H1 (cell line): ENCODE results near the gene C9orf152. TPM values are rescaled to one million over a fixed set of nuclear protein-coding genes. Genes with fewer than 3 reads are reported as not detected.

ENCODE experiments used
- CTCF ChIA-PET: fragments of 300-600 bp; sonication (Branson Sonifier 250); formaldehyde crosslinking; loops from one replicate; lab custom pipeline; 2021; ENCODE audit not compliant: partially characterized antibody; lab: Charles Lee
- POLR2A ChIA-PET: fragments of 300-600 bp; sonication (Branson Sonifier 250); formaldehyde crosslinking; loops from one replicate; lab custom pipeline; 2021; ENCODE audit warnings: inconsistent platforms; ENCODE audit not compliant: partially characterized antibody; lab: Charles Lee
- DNase-seq, 2 experiments: peaks; one replicate each; pipeline versions ENCODE4 v3.0.0 to v3.0.0-alpha.2; 2010 to 2022; ENCODE audit warnings: low spot score in 2 of 2, low read depth in 1 of 2, mixed read lengths in 1 of 2
- FAIRE-seq: peaks from 2 replicates; lab custom pipeline; 2011; peaks lifted over from hg19 to GRCh38; lab: Jason Lieb, UNC
- H2AFZ ChIP-seq: 2 replicates; pipeline ENCODE4 v1.8.1; 2012; ENCODE audit warnings: low read length, inconsistent platforms
- H2AK5ac ChIP-seq: 2 replicates; pipeline ENCODE4 v1.6.1; 2013; ENCODE audit warnings: low read depth, low read length
- H2BK120ac ChIP-seq: replicated peaks from 2 replicates; pipeline ENCODE3; 2013; ENCODE audit warnings: low read depth, low read length, inconsistent platforms
- H2BK12ac ChIP-seq: 2 replicates; pipeline ENCODE4 v1.6.1; 2013; ENCODE audit warnings: low read depth, low read length
- H2BK15ac ChIP-seq: 2 replicates; pipeline ENCODE4 v1.6.1; 2013; ENCODE audit warnings: low read length
- H2BK20ac ChIP-seq: 2 replicates; pipeline ENCODE4 v1.6.1; 2013; ENCODE audit warnings: low read length
- H2BK5ac ChIP-seq: 2 replicates; pipeline ENCODE4 v1.6.1; 2013; ENCODE audit warnings: low read depth, low read length
- H3K14ac ChIP-seq: 2 replicates; pipeline ENCODE4 v1.6.1; 2013; ENCODE audit warnings: inconsistent platforms; ENCODE audit not compliant: insufficient read length
- H3K18ac ChIP-seq: 2 replicates; pipeline ENCODE4 v1.6.1; 2013; ENCODE audit warnings: low read length; ENCODE audit errors: extremely low read depth
- H3K23ac ChIP-seq: 2 replicates; pipeline ENCODE4 v1.6.1; 2013; ENCODE audit warnings: inconsistent platforms; ENCODE audit not compliant: insufficient read length
- H3K23me2 ChIP-seq: 2 replicates; pipeline ENCODE4 v1.6.1; 2013; ENCODE audit warnings: low read depth, low read length
- H3K27ac ChIP-seq: 2 replicates; pipeline ENCODE4 v1.6.1; 2011; ENCODE audit warnings: low read depth, low read length, inconsistent platforms
- H3K27me3 ChIP-seq, 4 experiments: replicated peaks in 1 of 4; 1 replicate in 1 of 4; 2 replicates in 3 of 4; pipeline versions ENCODE4 v1.6.1 to v1.8.1; 2011 to 2013; ENCODE audit warnings: low read length in 3 of 4, mild to moderate bottlenecking in 3 of 4, inconsistent platforms in 2 of 4, mixed read lengths in 2 of 4, moderate library complexity in 1 of 4; ENCODE audit not compliant: control insufficient read depth in 3 of 4, insufficient read depth in 3 of 4; ENCODE audit errors: extremely low read depth in 1 of 4
- H3K36me3 ChIP-seq, 4 experiments: 2 replicates each; pipeline versions ENCODE4 v1.6.1 to v1.8.1; 2011 to 2013; ENCODE audit warnings: mild to moderate bottlenecking in 4 of 4, low read length in 3 of 4, moderate library complexity in 2 of 4, control low read depth in 1 of 4, inconsistent platforms in 1 of 4; ENCODE audit not compliant: insufficient read depth in 4 of 4, control insufficient read depth in 2 of 4
- H3K4ac ChIP-seq: replicated peaks from 2 replicates; pipeline ENCODE3; 2013; ENCODE audit warnings: low read length, low read depth, mixed read lengths, inconsistent platforms; ENCODE audit not compliant: insufficient read length
- H3K4me1 ChIP-seq, 4 experiments: replicated peaks in 1 of 4; 1 replicate in 1 of 4; 2 replicates in 3 of 4; pipeline versions ENCODE4 v1.6.1 to v1.8.1; 2011 to 2013; ENCODE audit warnings: low read length in 3 of 4, inconsistent platforms in 2 of 4, mixed read lengths in 1 of 4; ENCODE audit not compliant: insufficient read depth in 4 of 4, control insufficient read depth in 3 of 4
- H3K4me2 ChIP-seq, 2 experiments: 2 replicates each; pipeline versions ENCODE4 v1.6.1 to v1.8.1; 2011 to 2013; ENCODE audit warnings: low read depth in 2 of 2, low read length in 2 of 2, control low read depth in 1 of 2, inconsistent platforms in 1 of 2, mild to moderate bottlenecking in 1 of 2; ENCODE audit not compliant: insufficient read depth in 1 of 2
- H3K4me3 ChIP-seq, 4 experiments: fragments of 200-600, 300-600 bp in 1 of 4; sonication (generic), shearing (Covaris generic), sonication (Bioruptor Twin) in 1 of 4; 2 replicates each; pipeline versions ENCODE4 v1.5.1 to v1.8.1; 2011 to 2016; ENCODE audit warnings: low read length in 4 of 4, low read depth in 3 of 4, control low read depth in 2 of 4, inconsistent platforms in 2 of 4, mild to moderate bottlenecking in 2 of 4, mixed read lengths in 1 of 4, moderate library complexity in 1 of 4; ENCODE audit not compliant: insufficient read depth in 2 of 4; ENCODE audit errors: extremely low read depth in 1 of 4
- H3K56ac ChIP-seq: replicated peaks from 2 replicates; pipeline ENCODE3; 2013; ENCODE audit warnings: low read depth, mild to moderate bottlenecking, mixed read lengths, low read length, inconsistent platforms; ENCODE audit not compliant: insufficient read length
- H3K79me1 ChIP-seq: 2 replicates; pipeline ENCODE4 v1.6.1; 2013; ENCODE audit warnings: low read depth, low read length, control low read depth
- H3K79me2 ChIP-seq, 2 experiments: 2 replicates each; pipeline versions ENCODE4 v1.6.1 to v1.8.1; 2012 to 2013; ENCODE audit warnings: low read length in 2 of 2, mild to moderate bottlenecking in 2 of 2, inconsistent platforms in 1 of 2; ENCODE audit not compliant: insufficient read depth in 2 of 2, control insufficient read depth in 1 of 2
- H3K9ac ChIP-seq, 4 experiments: replicated peaks in 1 of 4; 1 replicate in 1 of 4; 2 replicates in 3 of 4; pipeline versions ENCODE4 v1.6.1 to v1.8.1; 2011 to 2013; ENCODE audit warnings: low read depth in 3 of 4, low read length in 3 of 4, control low read depth in 2 of 4, mild to moderate bottlenecking in 2 of 4, moderate library complexity in 2 of 4, inconsistent platforms in 1 of 4; ENCODE audit errors: extremely low read depth in 1 of 4
- H3K9me3 ChIP-seq, 2 experiments: 2 replicates each; pipeline versions ENCODE4 v1.6.1 to v1.8.1; 2012 to 2013; ENCODE audit warnings: mild to moderate bottlenecking in 2 of 2, moderate library complexity in 2 of 2, control low read depth in 1 of 2, inconsistent platforms in 1 of 2, low read depth in 1 of 2, low read length in 1 of 2, mixed read lengths in 1 of 2; ENCODE audit not compliant: insufficient read depth in 2 of 2
- H4K20me1 ChIP-seq, 2 experiments: replicated peaks in 1 of 2; 2 replicates each; pipeline versions ENCODE3 to v1.8.1; 2011 to 2013; ENCODE audit warnings: inconsistent platforms in 2 of 2, low read length in 2 of 2, mild to moderate bottlenecking in 1 of 2; ENCODE audit not compliant: insufficient read depth in 2 of 2, control insufficient read depth in 1 of 2
- H4K5ac ChIP-seq: 2 replicates; pipeline ENCODE4 v1.6.1; 2013; ENCODE audit warnings: low read length, low read depth, mixed read lengths, inconsistent platforms; ENCODE audit not compliant: insufficient read length
- H4K8ac ChIP-seq: 2 replicates; pipeline ENCODE4 v1.8.0; 2013; ENCODE audit warnings: mild to moderate bottlenecking, moderate library complexity, low read length, inconsistent platforms; ENCODE audit not compliant: insufficient read depth; ENCODE audit errors: extremely low read depth
- H4K91ac ChIP-seq: replicated peaks from 2 replicates; pipeline ENCODE3; 2013; ENCODE audit warnings: low read length, mixed read lengths, inconsistent platforms; ENCODE audit not compliant: insufficient read length
- ASH2L ChIP-seq: fragments of 200-600, 300-600 bp; sonication (generic); IDR thresholded peaks from one replicate; pipeline ENCODE4 v1.7.1; 2017; ENCODE audit warnings: low read length
- CBX8 ChIP-seq: fragments of 300-800, 300-1000 bp; sonication (generic); IDR thresholded peaks from 2 replicates; pipeline ENCODE4 v1.7.1; 2016; ENCODE audit warnings: low read depth, low read length, borderline replicate concordance
- KDM1A ChIP-seq: fragments of 200-600, 300-600 bp; sonication (generic); IDR thresholded peaks from 2 replicates; pipeline ENCODE4 v1.7.1; 2016; ENCODE audit warnings: mild to moderate bottlenecking, low read length, borderline replicate concordance
- NRF1 ChIP-seq: IDR thresholded peaks from 2 replicates; pipeline ENCODE4 v1.6.1; 2011; ENCODE audit warnings: mild to moderate bottlenecking, low read depth, low read length, improper control_type of control experiment
- POLR2AphosphoS5 ChIP-seq: IDR thresholded peaks from 2 replicates; pipeline ENCODE4 v1.6.1; 2011; ENCODE audit warnings: low read depth, low read length
- POU5F1 ChIP-seq: IDR thresholded peaks from 2 replicates; pipeline ENCODE4 v1.6.1; 2011; ENCODE audit warnings: low read depth, mild to moderate bottlenecking, low read length, moderate library complexity
- RFX5 ChIP-seq: IDR thresholded peaks from 2 replicates; pipeline ENCODE4 v1.6.1; 2011; ENCODE audit warnings: low read depth, low read length, improper control_type of control experiment, borderline replicate concordance
- RNF2 ChIP-seq: fragments of 200-900, 300-1000 bp; sonication (generic); IDR thresholded peaks from 2 replicates; pipeline ENCODE4 v1.7.1; 2016; ENCODE audit warnings: borderline replicate concordance, low read depth, mild to moderate bottlenecking, antibody characterized with exemption, low read length; ENCODE audit not compliant: poor library complexity, severe bottlenecking; ENCODE audit errors: missing control alignments
- SAP30 ChIP-seq: fragments of 300-600 bp; sonication (generic); IDR thresholded peaks from 2 replicates; pipeline ENCODE4 v1.7.1; 2012; ENCODE audit warnings: low read length, moderate library complexity, mild to moderate bottlenecking, inconsistent platforms; ENCODE audit not compliant: insufficient read depth, insufficient replicate concordance
- SIN3A ChIP-seq, 2 experiments: IDR thresholded peaks in 1 of 2; conservative IDR thresholded peaks in 1 of 2; 2 replicates each; pipeline ENCODE4 v1.6.1; 2011 to 2012; ENCODE audit warnings: low read length in 2 of 2, improper control_type of control experiment in 1 of 2, low read depth in 1 of 2, mild to moderate bottlenecking in 1 of 2
- SIX5 ChIP-seq: IDR thresholded peaks from 2 replicates; pipeline ENCODE4 v1.6.1; 2011; ENCODE audit warnings: mild to moderate bottlenecking, low read depth, low read length
- SP4 ChIP-seq: IDR thresholded peaks from 2 replicates; pipeline ENCODE4 v1.6.1; 2012; ENCODE audit warnings: low read length, inconsistent platforms
- WGBS, 2 experiments: shearing (Covaris generic) in 1 of 2; methylation state at CpG; one replicate each; pipeline versions ENCODE4 v1.1.6 to v1.1.7; 2013 to 2015; ENCODE audit warnings: low lambda C conversion rate in 2 of 2, mixed read lengths in 2 of 2, inconsistent platforms in 1 of 2, low coverage in 1 of 2, missing lambda C conversion rate in 1 of 2; ENCODE audit not compliant: insufficient replicate concordance in 2 of 2, insufficient coverage in 1 of 2, insufficient read length in 1 of 2; ENCODE audit errors: extremely low coverage in 1 of 2, missing lambda C conversion rate in 1 of 2; 5-methylcytosine and 5-hydroxymethylcytosine counted together
- polyA plus RNA-seq, 7 experiments: library from polyadenylated mRNA; depleted of rRNA in 3 of 7; stranded (reverse) in 5 of 7; unstranded in 2 of 7; fragments of >200 nt in 5 of 7; fragments of 200-250 nt in 2 of 7; gene quantifications; 1 replicate in 5 of 7; 2 replicates in 1 of 7; 4 replicates in 1 of 7; pipeline versions ENCODE4 v1.2.1 to v1.2.3, GENCODE V29; 2011 to 2013; ENCODE audit warnings: missing spikeins in 2 of 7, mixed read lengths in 2 of 7
- total RNA-seq: library from RNA; stranded (reverse); fragmentation: NEBNext Ultra II Directional; extraction: Animal tissue kit (Norgen Biotek cat#: 25700); gene quantifications from 2 replicates; pipeline ENCODE4 v1.2.1, GENCODE V29; 2021
- TF ChIP-seq, protein P1 (sequence below): IDR thresholded peaks from 2 replicates; pipeline ENCODE4 v1.6.1; 2012; ENCODE audit warnings: inconsistent platforms

Gene C9orf152
- total and polyA plus RNA-seq, 2 of the 8 experiments (the other 6 are each of a cell fraction or from before 2014, with no cell fraction given): not detected

DNA sequence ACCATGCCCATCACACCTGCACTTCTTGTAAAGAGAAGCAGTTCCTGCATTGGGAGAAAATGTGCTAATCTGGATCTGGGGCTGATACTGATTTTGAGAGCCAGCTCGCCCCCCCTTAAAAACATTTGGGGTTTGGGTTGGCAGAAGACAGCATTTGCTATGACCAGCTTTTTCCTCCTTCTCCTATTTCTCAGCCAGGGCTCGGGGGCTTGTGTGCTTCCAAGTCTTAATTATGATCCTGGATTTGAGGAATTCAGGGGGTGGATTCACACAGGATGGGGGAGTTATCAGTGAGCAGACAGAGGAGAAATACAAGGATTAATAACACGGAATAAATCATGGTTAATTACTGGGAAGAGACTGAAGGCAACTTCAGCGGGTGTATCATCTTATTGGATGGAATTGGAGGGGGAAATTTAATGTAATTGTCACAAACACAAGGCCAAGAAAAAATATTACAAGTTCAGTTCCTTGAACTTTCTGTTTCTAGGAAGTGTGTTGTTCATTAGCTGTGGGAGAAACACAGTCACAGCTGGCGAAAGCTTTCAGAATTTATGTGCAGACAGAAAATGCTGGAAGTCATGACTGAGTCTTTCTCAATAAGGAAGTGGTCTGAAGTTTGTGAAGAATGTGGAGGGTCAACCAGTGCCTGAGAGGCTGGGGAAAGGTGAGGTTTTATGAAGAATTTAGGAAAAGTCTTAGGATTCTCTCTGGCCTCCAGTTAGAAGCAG lies 15.3 kb downstream of the C9orf152 start:
- no peak overlapping the region for H3K4ac ChIP-seq
- H3K4me2 ChIP-seq: no peak overlapping the region
- no peaks in the 10 kb centered on the region for H3K79me1 ChIP-seq
- H3K56ac ChIP-seq: no peak overlapping the region
- H2BK20ac ChIP-seq: no peak overlapping the region
- H3K27ac ChIP-seq: no peak overlapping the region
- H2AK5ac ChIP-seq: no peak overlapping the region
- H4K20me1 ChIP-seq: no peaks in the 10 kb centered on the region
- no peaks in the 10 kb centered on the region for H3K23me2 ChIP-seq
- H3K14ac ChIP-seq: no peak overlapping the region
- no peaks in the 10 kb centered on the region for H3K36me3 ChIP-seq
- no peaks in the 10 kb centered on the region for H3K9me3 ChIP-seq
- H3K23ac ChIP-seq: no peak overlapping the region
- ChIA-PET POLR2A (no interaction called here), CTCF (interaction anchor here (0.6 to 4.3 kb wide), 8 partner anchors 9 to 605 kb away, joined by 3 to 20 read pairs (median 4); no protein-coding TSS in a partner anchor)
- DNase-seq (no peak), FAIRE-seq (no peak)
- H3K18ac ChIP-seq: no peak overlapping the region
- H2BK12ac ChIP-seq: no peak overlapping the region
- no peak overlapping the region for H2BK5ac ChIP-seq
- no peak overlapping the region for H4K8ac ChIP-seq
- no peak overlapping the region for H2AFZ ChIP-seq
- no peaks in the 10 kb centered on the region for H3K79me2 ChIP-seq
- no peak overlapping the region for H3K9ac ChIP-seq
- no peak overlapping the region for H2BK120ac ChIP-seq
- WGBS, 2 experiments: 92% methylated on average over 5 of the region's 5 CpGs; no CpG with 5 or more reads in 1 of the 2 experiments
- no peak overlapping the region for H3K4me3 ChIP-seq
- H4K91ac ChIP-seq: no peak overlapping the region
- H3K4me1 ChIP-seq: no peaks in the 10 kb centered on the region
- no peak overlapping the region for H4K5ac ChIP-seq
- no peak overlapping the region for H2BK15ac ChIP-seq
- no peaks in the 10 kb centered on the region for H3K27me3 ChIP-seq
- TF ChIP-seq CBX8 (no peak), NRF1 (no peak), RFX5 (no peak), KDM1A (no peak), POLR2AphosphoS5 (no peak), SIX5 (no peak), SIN3A (conservative IDR thresholded peaks at IDR 0.05 in 1 of 2, IDR thresholded peaks at IDR 0.05 in 1 of 2; ENCODE audit: low read depth in 1 of 2, low read length in 2 of 2) (no peak), SP4 (no peak), POU5F1 (no peak), SAP30 (no peak), ASH2L (no peak), RNF2 (no peak)
- TF ChIP-seq, protein P1, sequence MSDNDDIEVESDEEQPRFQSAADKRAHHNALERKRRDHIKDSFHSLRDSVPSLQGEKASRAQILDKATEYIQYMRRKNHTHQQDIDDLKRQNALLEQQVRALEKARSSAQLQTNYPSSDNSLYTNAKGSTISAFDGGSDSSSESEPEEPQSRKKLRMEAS: no peak
